Left lobe of liver (tissue), 1 donor: Measurements from ENCODE around the gene MYRFL. TPM values are rescaled to one million over a fixed set of nuclear protein-coding genes. Genes with fewer than 3 reads are reported as not detected.

ENCODE experiments used
- total RNA-seq: library from RNA; stranded (reverse); gene quantifications from one replicate; pipeline ENCODE4 v1.2.1, GENCODE V29; 2021
- donor health status: DM: no; HTN: yes; CAD: no.

MYRFL gene
- total RNA-seq, 1 donor from 2014 or later: 0.08 TPM

Other genes starting within 250 kb of the MYRFL start
- 33.4 TPM for gene CCT2, start 239.8 kb upstream of the MYRFL start, total RNA-seq
- gene LRRC10, start 214.3 kb upstream of the MYRFL start, total RNA-seq: not detected
- gene BEST3, start 125.9 kb upstream of the MYRFL start, total RNA-seq: not detected
- 13.1 TPM for gene RAB3IP, start 86.4 kb upstream of the MYRFL start, total RNA-seq